H9 (cell line): ENCODE results near the gene SLC24A3. TPM values are rescaled to one million over a fixed set of nuclear protein-coding genes. Genes with fewer than 3 reads are reported as not detected.

Experiments
- DNase-seq: peaks from one replicate; pipeline ENCODE4 v3.0.0-alpha.2; 2017
- H2AFZ ChIP-seq: one replicate; pipeline ENCODE4 v1.6.1; 2013; ENCODE audit warnings: mild to moderate bottlenecking, low read length, control low read depth, moderate library complexity
- H2AK5ac ChIP-seq: 2 replicates; pipeline ENCODE4 v1.6.1; 2013; ENCODE audit warnings: low read length, control low read depth, mixed read lengths; ENCODE audit not compliant: insufficient read length
- H2BK120ac ChIP-seq: one replicate; pipeline ENCODE4 v1.6.1; 2013; ENCODE audit warnings: low read depth, mild to moderate bottlenecking, low read length, control low read depth, inconsistent platforms; ENCODE audit not compliant: poor library complexity, severe bottlenecking
- H2BK12ac ChIP-seq: 2 replicates; pipeline ENCODE4 v1.6.1; 2013; ENCODE audit warnings: low read length, control low read depth, mixed read lengths, low read depth; ENCODE audit not compliant: insufficient read length
- H2BK15ac ChIP-seq: 2 replicates; pipeline ENCODE4 v1.6.1; 2013; ENCODE audit warnings: low read depth, low read length, control low read depth
- H2BK20ac ChIP-seq: one replicate; pipeline ENCODE4 v1.6.1; 2013; ENCODE audit warnings: low read depth, mild to moderate bottlenecking, low read length, control low read depth, inconsistent platforms; ENCODE audit not compliant: poor library complexity, severe bottlenecking
- H2BK5ac ChIP-seq: 2 replicates; pipeline ENCODE4 v1.6.1; 2013; ENCODE audit warnings: low read length, control low read depth, mixed read lengths; ENCODE audit not compliant: insufficient read length
- H3K14ac ChIP-seq: 2 replicates; pipeline ENCODE4 v1.6.1; 2013; ENCODE audit warnings: low read length, control low read depth; ENCODE audit not compliant: insufficient read depth
- H3K18ac ChIP-seq: 2 replicates; pipeline ENCODE4 v1.6.1; 2013; ENCODE audit warnings: low read depth, mild to moderate bottlenecking, mixed read lengths, low read length, control low read depth; ENCODE audit not compliant: insufficient read length
- H3K23ac ChIP-seq: 2 replicates; pipeline ENCODE4 v1.6.1; 2013; ENCODE audit warnings: low read length, control low read depth, mixed read lengths, low read depth; ENCODE audit not compliant: insufficient read length
- H3K23me2 ChIP-seq: 2 replicates; pipeline ENCODE4 v1.6.1; 2013; ENCODE audit warnings: low read depth, mild to moderate bottlenecking, mixed read lengths, low read length, control low read depth; ENCODE audit not compliant: insufficient read length, poor library complexity, severe bottlenecking
- H3K27ac ChIP-seq: 2 replicates; pipeline ENCODE4 v1.5.1; 2013; ENCODE audit warnings: low read length, control low read depth, mixed read lengths, low read depth; ENCODE audit not compliant: insufficient read length
- H3K27me3 ChIP-seq: 2 replicates; pipeline ENCODE4 v1.6.1; 2013; ENCODE audit warnings: low read length, control low read depth, inconsistent platforms; ENCODE audit not compliant: insufficient read depth
- H3K4ac ChIP-seq: 2 replicates; pipeline ENCODE4 v1.6.1; 2013; ENCODE audit warnings: low read depth, mild to moderate bottlenecking, control low read depth, inconsistent platforms, low read length, moderate library complexity
- H3K4me1 ChIP-seq: 2 replicates; pipeline ENCODE4 v1.6.1; 2013; ENCODE audit warnings: low read length, control low read depth, inconsistent platforms; ENCODE audit not compliant: insufficient read depth
- H3K4me2 ChIP-seq: 2 replicates; pipeline ENCODE4 v1.6.1; 2013; ENCODE audit warnings: low read length, control low read depth, mixed read lengths; ENCODE audit not compliant: insufficient read length, insufficient read depth
- H3K56ac ChIP-seq: 2 replicates; pipeline ENCODE4 v1.6.1; 2013; ENCODE audit warnings: low read depth, mild to moderate bottlenecking, mixed read lengths, low read length, control low read depth; ENCODE audit not compliant: insufficient read length
- H3K79me1 ChIP-seq: 2 replicates; pipeline ENCODE4 v1.6.1; 2013; ENCODE audit warnings: low read depth, mild to moderate bottlenecking, moderate library complexity, low read length, control low read depth, inconsistent platforms; ENCODE audit not compliant: insufficient read depth, poor library complexity, severe bottlenecking
- H3K79me2 ChIP-seq: 2 replicates; pipeline ENCODE4 v1.6.1; 2013; ENCODE audit warnings: low read length, control low read depth, inconsistent platforms; ENCODE audit not compliant: insufficient read depth
- H3K9ac ChIP-seq: 2 replicates; pipeline ENCODE4 v1.6.1; 2013; ENCODE audit warnings: low read length, control low read depth, mixed read lengths; ENCODE audit not compliant: insufficient read length; ENCODE audit errors: extremely low read depth
- H3K9me3 ChIP-seq: one replicate; pipeline ENCODE4 v1.6.1; 2013; ENCODE audit warnings: low read depth, low read length, inconsistent platforms; ENCODE audit not compliant: control insufficient read depth
- H3T11ph ChIP-seq: one replicate; pipeline ENCODE4 v1.6.1; 2013; ENCODE audit warnings: mild to moderate bottlenecking, low read length, control low read depth, inconsistent platforms
- H4K20me1 ChIP-seq: one replicate; pipeline ENCODE4 v1.6.1; 2013; ENCODE audit not compliant: control insufficient read depth, insufficient read length, insufficient read depth
- H4K5ac ChIP-seq: 2 replicates; pipeline ENCODE4 v1.6.1; 2013; ENCODE audit warnings: low read depth, mild to moderate bottlenecking, mixed read lengths, low read length, control low read depth; ENCODE audit not compliant: insufficient read length
- H4K8ac ChIP-seq: replicated peaks from 2 replicates; pipeline ENCODE4 v1.6.1; 2013; ENCODE audit warnings: low read length, control low read depth, mixed read lengths, low read depth; ENCODE audit not compliant: insufficient read length
- H4K91ac ChIP-seq: 2 replicates; pipeline ENCODE4 v1.6.1; 2013; ENCODE audit warnings: low read depth, mild to moderate bottlenecking, moderate library complexity, mixed read lengths, low read length, control low read depth; ENCODE audit not compliant: insufficient read length
- H3K27ac Mint-ChIP-seq, 3 experiments: 2 replicates in 2 of 3; 3 replicates in 1 of 3; pipeline ENCODE4 v1.8.0; 2020 to 2021; ENCODE audit warnings: mixed read lengths in 3 of 3, mild to moderate bottlenecking in 1 of 3, moderate library complexity in 1 of 3
- H3K27me3 Mint-ChIP-seq: 2 replicates; pipeline ENCODE4 v1.8.0; 2021; ENCODE audit warnings: low read depth, mild to moderate bottlenecking, moderate library complexity, mixed read lengths
- H3K36me3 Mint-ChIP-seq, 3 experiments: 2 replicates in 2 of 3; 3 replicates in 1 of 3; pipeline ENCODE4 v1.8.0; 2020 to 2021; ENCODE audit warnings: low read depth in 3 of 3, mixed read lengths in 3 of 3; ENCODE audit not compliant: insufficient read depth in 1 of 3
- H3K4me1 Mint-ChIP-seq, 2 experiments: 2 replicates each; pipeline ENCODE4 v1.8.0; 2020; ENCODE audit warnings: mixed read lengths in 2 of 2
- H3K4me3 Mint-ChIP-seq, 2 experiments: 2 replicates in 1 of 2; 3 replicates in 1 of 2; pipeline ENCODE4 v1.8.0; 2020 to 2021; ENCODE audit warnings: mild to moderate bottlenecking in 2 of 2, mixed read lengths in 2 of 2, moderate library complexity in 1 of 2
- H3K9me3 Mint-ChIP-seq, 2 experiments: 2 replicates in 1 of 2; 3 replicates in 1 of 2; pipeline ENCODE4 v1.8.0; 2020; ENCODE audit warnings: mild to moderate bottlenecking in 2 of 2, mixed read lengths in 2 of 2, moderate library complexity in 1 of 2
- WGBS: extraction: QIAGEN DNeasy Blood & Tissue Kit; methylation state at CpG from one replicate; pipeline ENCODE4 v1.1.7; 2013; ENCODE audit warnings: missing lambda C conversion rate, low lambda C conversion rate, mixed read lengths; ENCODE audit not compliant: insufficient read length; ENCODE audit errors: extremely low coverage; 5-methylcytosine and 5-hydroxymethylcytosine counted together
- total RNA-seq: library from RNA; stranded (reverse); gene quantifications from 2 replicates; pipeline ENCODE4 v1.2.1, GENCODE V29; 2021
- TF ChIP-seq, protein P1 (sequence below): fragments of 200-600 bp; sonication (generic); conservative IDR thresholded peaks from 3 replicates; pipeline ENCODE4 v1.8.0; 2021; ENCODE audit warnings: antibody characterized with exemption, mild to moderate bottlenecking

The SLC24A3 gene
- total RNA-seq, 1 experiment from 2014 or later: 0.83 TPM

DNA sequence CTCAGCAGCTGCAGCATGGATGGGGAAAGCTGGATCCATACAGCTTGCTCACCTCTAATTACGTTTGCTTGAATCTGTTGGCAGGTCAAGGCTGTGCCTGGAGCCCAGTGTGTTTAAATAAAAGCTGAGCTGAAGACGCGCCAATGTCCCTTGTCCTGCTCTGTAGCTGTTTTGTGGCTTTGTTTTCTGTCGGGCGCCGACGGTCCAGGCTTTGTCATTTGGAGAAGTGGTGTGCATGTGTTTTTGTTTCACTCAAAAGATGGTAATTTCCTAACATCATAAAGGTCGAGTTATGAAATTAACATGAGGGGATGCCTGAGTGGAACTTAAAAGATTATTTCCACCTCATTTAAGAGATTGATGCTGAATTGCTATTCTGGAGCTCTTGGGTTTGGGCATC, 107.6 kb downstream of the SLC24A3 start:
- Histone ChIP-seq H2BK5ac (no peak overlapping the region), H4K5ac (no peak overlapping the region), H3K79me1 (no peaks in the 10 kb centered on the region), H3K9me3 (no peaks in the 10 kb centered on the region), H2BK120ac (no peak overlapping the region), H2AK5ac (no peak overlapping the region), H3K23ac (no peak overlapping the region), H4K8ac (no peak overlapping the region), H3K27me3 (no peaks in the 10 kb centered on the region), H2BK15ac (no peak overlapping the region), H4K91ac (no peak overlapping the region), H2BK12ac (no peak overlapping the region), H3K79me2 (no peaks in the 10 kb centered on the region), H3K4me1 (no peaks in the 10 kb centered on the region), H3K23me2 (no peaks in the 10 kb centered on the region), H2AFZ (no peak overlapping the region), H3T11ph (no peak overlapping the region), H2BK20ac (no peak overlapping the region), H4K20me1 (no peaks in the 10 kb centered on the region), H3K18ac (no peak overlapping the region), H3K27ac (no peak overlapping the region), H3K9ac (no peak overlapping the region), H3K56ac (no peak overlapping the region), H3K14ac (0 out of 2 replicates have a peak overlapping the region, but pooled peaks have one; percentile 41), H3K4me2 (no peak overlapping the region), H3K4ac (no peak overlapping the region)
- H3K36me3 Mint-ChIP-seq: no peaks in the 10 kb centered on the region; a peak in 1 of 7 replicates
- no peak for DNase-seq
- H3K27me3 Mint-ChIP-seq: no peaks in the 10 kb centered on the region
- WGBS: no CpG with 5 or more reads among the region's 8 CpGs
- TF ChIP-seq, protein P1, sequence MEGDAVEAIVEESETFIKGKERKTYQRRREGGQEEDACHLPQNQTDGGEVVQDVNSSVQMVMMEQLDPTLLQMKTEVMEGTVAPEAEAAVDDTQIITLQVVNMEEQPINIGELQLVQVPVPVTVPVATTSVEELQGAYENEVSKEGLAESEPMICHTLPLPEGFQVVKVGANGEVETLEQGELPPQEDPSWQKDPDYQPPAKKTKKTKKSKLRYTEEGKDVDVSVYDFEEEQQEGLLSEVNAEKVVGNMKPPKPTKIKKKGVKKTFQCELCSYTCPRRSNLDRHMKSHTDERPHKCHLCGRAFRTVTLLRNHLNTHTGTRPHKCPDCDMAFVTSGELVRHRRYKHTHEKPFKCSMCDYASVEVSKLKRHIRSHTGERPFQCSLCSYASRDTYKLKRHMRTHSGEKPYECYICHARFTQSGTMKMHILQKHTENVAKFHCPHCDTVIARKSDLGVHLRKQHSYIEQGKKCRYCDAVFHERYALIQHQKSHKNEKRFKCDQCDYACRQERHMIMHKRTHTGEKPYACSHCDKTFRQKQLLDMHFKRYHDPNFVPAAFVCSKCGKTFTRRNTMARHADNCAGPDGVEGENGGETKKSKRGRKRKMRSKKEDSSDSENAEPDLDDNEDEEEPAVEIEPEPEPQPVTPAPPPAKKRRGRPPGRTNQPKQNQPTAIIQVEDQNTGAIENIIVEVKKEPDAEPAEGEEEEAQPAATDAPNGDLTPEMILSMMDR: no peak
- peaks cover 2% of the 10 kb centered on the region in 2 experiments; a peak in 2 of 4 replicates for H3K4me1 Mint-ChIP-seq
- H3K9me3 Mint-ChIP-seq: no peaks in the 10 kb centered on the region
- H3K27ac Mint-ChIP-seq: no peak overlapping the region
- H3K4me3 Mint-ChIP-seq: no peak overlapping the region
